SK-N-SH treated with all-trans-retinoic acid at 6 μM for 48 hours (cell line): ENCODE results near the gene SLC38A2.

Experiments used
- ARNTL ChIP-seq: fragments of 450-650 bp; formaldehyde crosslinking; IDR thresholded peaks from 2 replicates; pipeline ENCODE4 v1.5.0; 2020; ENCODE audit warnings: low read depth, mild to moderate bottlenecking, moderate library complexity, borderline replicate concordance
- CSRNP3 ChIP-seq: fragments of 250-450 bp; sonication (Bioruptor Pico); IDR thresholded peaks from 2 replicates; pipeline ENCODE4 v1.5.1; 2021; ENCODE audit warnings: mild to moderate bottlenecking, moderate library complexity
- SNAI2 ChIP-seq: fragments of 250-450 bp; sonication (Bioruptor Pico); IDR thresholded peaks from 2 replicates; pipeline ENCODE4 v1.5.0; 2020; ENCODE audit warnings: mild to moderate bottlenecking, moderate library complexity
- TCF4 ChIP-seq: fragments of 250-450 bp; sonication (Bioruptor Pico); IDR thresholded peaks from 2 replicates; pipeline ENCODE4 v1.8.0; 2021; ENCODE audit warnings: mild to moderate bottlenecking, moderate library complexity, borderline replicate concordance
- TOX ChIP-seq: fragments of 250-450 bp; sonication (Bioruptor Pico); IDR thresholded peaks from 2 replicates; pipeline ENCODE4 v1.8.0; 2021; ENCODE audit warnings: mild to moderate bottlenecking, moderate library complexity, borderline replicate concordance
- ZFP30 ChIP-seq: fragments of 450-650 bp; formaldehyde crosslinking; IDR thresholded peaks from 2 replicates; pipeline ENCODE4 v1.5.0; 2022; ENCODE audit warnings: mild to moderate bottlenecking, moderate library complexity
- ZNF565 ChIP-seq: fragments of 450-650 bp; formaldehyde crosslinking; conservative IDR thresholded peaks from 2 replicates; pipeline ENCODE4 v1.5.0; 2020; ENCODE audit warnings: low read depth, mild to moderate bottlenecking, moderate library complexity
- ZNF70 ChIP-seq: fragments of 450-650 bp; formaldehyde crosslinking; IDR thresholded peaks from 2 replicates; pipeline ENCODE4 v1.5.0; 2020; ENCODE audit warnings: mild to moderate bottlenecking, moderate library complexity
- TF ChIP-seq, protein P1 (sequence below): fragments of 250-450 bp; sonication (Bioruptor Pico); IDR thresholded peaks from 2 replicates; pipeline ENCODE4 v1.5.1; 2020; ENCODE audit warnings: low read depth, mild to moderate bottlenecking, moderate library complexity
- TF ChIP-seq, protein P2 (sequence below): fragments of 250-450 bp; sonication (Bioruptor Pico); IDR thresholded peaks from 2 replicates; pipeline ENCODE4 v1.8.0; 2020; ENCODE audit warnings: mild to moderate bottlenecking, moderate library complexity, borderline replicate concordance
- TF ChIP-seq, protein P3 (sequence below): fragments of 250-450 bp; sonication (Bioruptor Pico); IDR thresholded peaks from 2 replicates; pipeline ENCODE4 v1.5.0; 2020; ENCODE audit warnings: mild to moderate bottlenecking, moderate library complexity

GRCh38 chr12:46356655-46357437 lies 15.7 kb downstream of the SLC38A2 start:
- TF ChIP-seq, protein P1, sequence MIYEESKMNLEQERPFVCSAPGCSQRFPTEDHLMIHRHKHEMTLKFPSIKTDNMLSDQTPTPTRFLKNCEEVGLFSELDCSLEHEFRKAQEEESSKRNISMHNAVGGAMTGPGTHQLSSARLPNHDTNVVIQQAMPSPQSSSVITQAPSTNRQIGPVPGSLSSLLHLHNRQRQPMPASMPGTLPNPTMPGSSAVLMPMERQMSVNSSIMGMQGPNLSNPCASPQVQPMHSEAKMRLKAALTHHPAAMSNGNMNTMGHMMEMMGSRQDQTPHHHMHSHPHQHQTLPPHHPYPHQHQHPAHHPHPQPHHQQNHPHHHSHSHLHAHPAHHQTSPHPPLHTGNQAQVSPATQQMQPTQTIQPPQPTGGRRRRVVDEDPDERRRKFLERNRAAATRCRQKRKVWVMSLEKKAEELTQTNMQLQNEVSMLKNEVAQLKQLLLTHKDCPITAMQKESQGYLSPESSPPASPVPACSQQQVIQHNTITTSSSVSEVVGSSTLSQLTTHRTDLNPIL (CRISPR knock-in tag) = no peak; the same call in 1 of the 2 replicates
- TF ChIP-seq, protein P2, sequence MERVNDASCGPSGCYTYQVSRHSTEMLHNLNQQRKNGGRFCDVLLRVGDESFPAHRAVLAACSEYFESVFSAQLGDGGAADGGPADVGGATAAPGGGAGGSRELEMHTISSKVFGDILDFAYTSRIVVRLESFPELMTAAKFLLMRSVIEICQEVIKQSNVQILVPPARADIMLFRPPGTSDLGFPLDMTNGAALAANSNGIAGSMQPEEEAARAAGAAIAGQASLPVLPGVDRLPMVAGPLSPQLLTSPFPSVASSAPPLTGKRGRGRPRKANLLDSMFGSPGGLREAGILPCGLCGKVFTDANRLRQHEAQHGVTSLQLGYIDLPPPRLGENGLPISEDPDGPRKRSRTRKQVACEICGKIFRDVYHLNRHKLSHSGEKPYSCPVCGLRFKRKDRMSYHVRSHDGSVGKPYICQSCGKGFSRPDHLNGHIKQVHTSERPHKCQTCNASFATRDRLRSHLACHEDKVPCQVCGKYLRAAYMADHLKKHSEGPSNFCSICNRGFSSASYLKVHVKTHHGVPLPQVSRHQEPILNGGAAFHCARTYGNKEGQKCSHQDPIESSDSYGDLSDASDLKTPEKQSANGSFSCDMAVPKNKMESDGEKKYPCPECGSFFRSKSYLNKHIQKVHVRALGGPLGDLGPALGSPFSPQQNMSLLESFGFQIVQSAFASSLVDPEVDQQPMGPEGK = no peak
- no peak for TF ChIP-seq TOX
- TF ChIP-seq, protein P3, sequence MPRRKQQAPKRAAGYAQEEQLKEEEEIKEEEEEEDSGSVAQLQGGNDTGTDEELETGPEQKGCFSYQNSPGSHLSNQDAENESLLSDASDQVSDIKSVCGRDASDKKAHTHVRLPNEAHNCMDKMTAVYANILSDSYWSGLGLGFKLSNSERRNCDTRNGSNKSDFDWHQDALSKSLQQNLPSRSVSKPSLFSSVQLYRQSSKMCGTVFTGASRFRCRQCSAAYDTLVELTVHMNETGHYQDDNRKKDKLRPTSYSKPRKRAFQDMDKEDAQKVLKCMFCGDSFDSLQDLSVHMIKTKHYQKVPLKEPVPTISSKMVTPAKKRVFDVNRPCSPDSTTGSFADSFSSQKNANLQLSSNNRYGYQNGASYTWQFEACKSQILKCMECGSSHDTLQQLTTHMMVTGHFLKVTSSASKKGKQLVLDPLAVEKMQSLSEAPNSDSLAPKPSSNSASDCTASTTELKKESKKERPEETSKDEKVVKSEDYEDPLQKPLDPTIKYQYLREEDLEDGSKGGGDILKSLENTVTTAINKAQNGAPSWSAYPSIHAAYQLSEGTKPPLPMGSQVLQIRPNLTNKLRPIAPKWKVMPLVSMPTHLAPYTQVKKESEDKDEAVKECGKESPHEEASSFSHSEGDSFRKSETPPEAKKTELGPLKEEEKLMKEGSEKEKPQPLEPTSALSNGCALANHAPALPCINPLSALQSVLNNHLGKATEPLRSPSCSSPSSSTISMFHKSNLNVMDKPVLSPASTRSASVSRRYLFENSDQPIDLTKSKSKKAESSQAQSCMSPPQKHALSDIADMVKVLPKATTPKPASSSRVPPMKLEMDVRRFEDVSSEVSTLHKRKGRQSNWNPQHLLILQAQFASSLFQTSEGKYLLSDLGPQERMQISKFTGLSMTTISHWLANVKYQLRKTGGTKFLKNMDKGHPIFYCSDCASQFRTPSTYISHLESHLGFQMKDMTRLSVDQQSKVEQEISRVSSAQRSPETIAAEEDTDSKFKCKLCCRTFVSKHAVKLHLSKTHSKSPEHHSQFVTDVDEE (CRISPR knock-in tag) = no peak
- no peak for TF ChIP-seq CSRNP3 (CRISPR knock-in tag)
- TF ChIP-seq ARNTL (CRISPR knock-in tag) = no peak
- no peak for TF ChIP-seq ZNF565
- TF ChIP-seq ZNF70 (CRISPR knock-in tag) = no peak
- no peak for TF ChIP-seq ZFP30 (CRISPR knock-in tag)
- TF ChIP-seq TCF4 = no peak
- TF ChIP-seq SNAI2 = no peak
